ENCODE data around the gene DNAJC17. TPM values are rescaled to one million over a fixed set of nuclear protein-coding genes. Genes with fewer than 3 reads are reported as not detected.
A peak's percentile ranks its signal among the peaks of the same experiment; 100 is the strongest.

DNAJC17 gene
- total and polyA plus RNA-seq, 8 donors = 12.2 to 57.6 (median 15.8) TPM

DNA sequence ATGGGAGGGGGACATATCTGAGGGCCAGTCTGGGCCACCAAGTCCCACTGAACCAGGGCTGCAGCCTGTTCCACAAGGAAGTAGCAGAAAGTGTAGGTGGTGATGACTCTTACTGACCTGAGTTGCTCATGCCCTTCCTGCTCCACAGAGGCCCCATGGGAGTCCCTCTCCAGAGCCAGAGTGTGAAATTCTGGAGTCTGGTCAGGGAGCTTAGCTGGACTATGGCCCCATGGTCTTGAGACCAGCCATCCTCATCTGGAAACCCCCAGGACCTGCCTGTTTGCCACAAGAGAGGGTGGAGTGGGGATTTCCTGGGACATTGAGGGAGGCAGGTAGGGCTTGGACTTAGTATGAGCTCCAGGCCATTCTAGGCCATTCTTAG, 39.6 kb upstream of the DNAJC17 start:
- intact Hi-C loops (cut with DNase I) = no loop called here
- TF ChIP-seq, protein P1, sequence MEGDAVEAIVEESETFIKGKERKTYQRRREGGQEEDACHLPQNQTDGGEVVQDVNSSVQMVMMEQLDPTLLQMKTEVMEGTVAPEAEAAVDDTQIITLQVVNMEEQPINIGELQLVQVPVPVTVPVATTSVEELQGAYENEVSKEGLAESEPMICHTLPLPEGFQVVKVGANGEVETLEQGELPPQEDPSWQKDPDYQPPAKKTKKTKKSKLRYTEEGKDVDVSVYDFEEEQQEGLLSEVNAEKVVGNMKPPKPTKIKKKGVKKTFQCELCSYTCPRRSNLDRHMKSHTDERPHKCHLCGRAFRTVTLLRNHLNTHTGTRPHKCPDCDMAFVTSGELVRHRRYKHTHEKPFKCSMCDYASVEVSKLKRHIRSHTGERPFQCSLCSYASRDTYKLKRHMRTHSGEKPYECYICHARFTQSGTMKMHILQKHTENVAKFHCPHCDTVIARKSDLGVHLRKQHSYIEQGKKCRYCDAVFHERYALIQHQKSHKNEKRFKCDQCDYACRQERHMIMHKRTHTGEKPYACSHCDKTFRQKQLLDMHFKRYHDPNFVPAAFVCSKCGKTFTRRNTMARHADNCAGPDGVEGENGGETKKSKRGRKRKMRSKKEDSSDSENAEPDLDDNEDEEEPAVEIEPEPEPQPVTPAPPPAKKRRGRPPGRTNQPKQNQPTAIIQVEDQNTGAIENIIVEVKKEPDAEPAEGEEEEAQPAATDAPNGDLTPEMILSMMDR (IDR thresholded peaks at IDR 0.05) = no peak
- ATAC-seq = peak in 2 of 4 donors; percentile 3 to 14
- DNase-seq = peak in 2 of 6 donors; percentile 32 to 46
- no peak for FAIRE-seq
- H3K36me3 ChIP-seq = peaks cover 0 to 6% (median 0%) of the 10 kb centered on the region in 3 donors
- no peaks in the 10 kb centered on the region for H3K27me3 ChIP-seq
- H3K9me3 ChIP-seq = no peaks in the 10 kb centered on the region
- H3K27ac ChIP-seq = peak overlapping the region; percentile 60 to 94 (median 83)
- peak overlapping the region in 2 of 4 donors; percentile 73 to 89 for H3K4me3 ChIP-seq
- peaks cover 0 to 25% (median 16%) of the 10 kb centered on the region in 3 donors for H3K4me1 ChIP-seq

DNA sequence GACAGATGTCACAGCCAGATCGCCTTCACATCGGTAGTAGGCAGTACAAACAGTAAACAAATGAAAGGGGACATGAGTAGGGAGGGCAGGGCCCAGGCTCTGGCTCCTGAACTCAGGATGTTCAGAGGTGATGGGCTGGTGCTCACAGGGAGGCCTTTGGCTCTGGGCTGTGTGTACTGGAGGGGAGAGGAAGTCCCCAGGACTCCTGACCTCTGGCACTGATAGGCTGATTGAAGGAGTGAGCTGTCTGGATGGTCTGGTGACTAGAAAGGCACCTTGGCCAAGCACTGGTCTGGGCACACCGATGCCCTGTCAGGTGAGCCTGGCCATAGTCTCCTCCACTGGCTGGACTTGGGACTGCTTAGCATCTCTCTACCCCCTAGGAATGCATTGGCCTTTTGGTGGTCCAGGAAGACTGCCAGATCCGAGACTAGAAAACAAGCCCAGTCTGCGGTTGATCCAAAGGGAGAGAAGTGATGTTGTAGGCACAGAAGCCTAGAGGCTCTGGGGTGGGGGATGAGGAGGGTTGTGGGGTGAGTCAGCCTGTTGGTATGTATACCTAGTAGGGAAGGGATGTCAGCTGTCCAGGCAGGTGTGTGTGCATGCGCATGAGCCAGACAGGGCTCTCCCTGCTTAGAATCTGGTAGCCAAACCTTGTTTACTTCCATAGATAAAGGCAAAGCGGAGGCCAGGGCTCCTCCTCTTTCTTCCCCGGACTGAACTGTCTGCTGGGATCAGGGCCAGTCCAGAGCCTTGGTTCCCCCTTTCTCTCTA, 38.4 kb upstream of the DNAJC17 start:
- Histone ChIP-seq H3K9me3 (no peaks in the 10 kb centered on the region), H3K4me3 (peak overlapping the region in 3 of 4 donors; percentile 73 to 89 (median 77)), H3K27me3 (no peaks in the 10 kb centered on the region), H3K27ac (peak overlapping the region; percentile 60 to 94 (median 83)), H3K36me3 (peaks cover 0 to 4% (median 0%) of the 10 kb centered on the region in 3 donors), H3K4me1 (peaks cover 0 to 25% (median 16%) of the 10 kb centered on the region in 3 donors)
- FAIRE-seq (no peak), DNase-seq (peak; percentile 66 to 88 (median 87)), ATAC-seq (peak; percentile 77 to 88 (median 82))
- 18 to 20% methylated on average over 8 of the region's 8 CpGs for WGBS, 2 donors
- TF ChIP-seq, protein P1 (IDR thresholded peaks at IDR 0.05) = no peak
- intact Hi-C loops (cut with DNase I) = no loop called here

DNA sequence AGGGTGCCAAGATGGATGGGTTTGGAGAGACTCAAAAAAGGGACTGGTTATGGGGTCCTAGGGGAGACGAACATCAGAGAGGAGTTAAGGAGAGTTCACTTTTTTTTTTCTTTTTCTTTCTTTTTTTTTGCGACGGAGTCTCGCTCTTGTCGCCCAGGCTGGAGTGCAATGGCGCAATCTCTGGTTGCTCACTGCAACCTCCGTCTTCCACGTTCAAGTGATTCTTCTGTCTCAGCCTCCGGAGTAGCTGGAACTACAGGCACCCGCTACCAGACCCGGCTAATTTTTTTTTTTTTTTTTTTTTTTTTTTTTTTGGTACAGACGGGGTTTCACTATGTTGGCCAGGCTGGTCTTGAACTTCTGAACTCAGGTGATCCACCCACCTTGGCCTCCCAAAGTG, 37.8 kb upstream of the DNAJC17 start:
- FAIRE-seq = no peak
- DNase-seq = no peak
- Histone ChIP-seq H3K36me3 (no peaks in the 10 kb centered on the region), H3K27me3 (no peaks in the 10 kb centered on the region), H3K4me1 (peaks cover 0 to 25% (median 16%) of the 10 kb centered on the region in 3 donors), H3K4me3 (peak overlapping the region; percentile 73 to 89 (median 77)), H3K9me3 (no peaks in the 10 kb centered on the region), H3K27ac (peak overlapping the region; percentile 77 to 94 (median 86))
- TF ChIP-seq, protein P1 (IDR thresholded peaks at IDR 0.05) = no peak
- intact Hi-C loops (cut with DNase I) = no loop called here
- ATAC-seq = no peak
- WGBS, 2 donors = 13% methylated on average over 12 of the region's 12 CpGs

DNA sequence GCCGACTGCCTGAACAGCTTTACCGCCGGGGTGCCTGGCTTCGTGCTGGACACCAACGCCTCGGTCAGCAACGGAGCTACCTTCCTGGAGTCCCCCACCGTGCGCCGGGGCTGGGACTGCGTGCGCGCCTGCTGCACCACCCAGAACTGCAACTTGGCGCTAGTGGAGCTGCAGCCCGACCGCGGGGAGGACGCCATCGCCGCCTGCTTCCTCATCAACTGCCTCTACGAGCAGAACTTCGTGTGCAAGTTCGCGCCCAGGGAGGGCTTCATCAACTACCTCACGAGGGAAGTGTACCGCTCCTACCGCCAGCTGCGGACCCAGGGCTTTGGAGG, 37.4 kb upstream of the DNAJC17 start:
- FAIRE-seq = no peak
- H3K27ac ChIP-seq = peak overlapping the region; percentile 77 to 94 (median 86)
- peaks cover 0 to 25% (median 16%) of the 10 kb centered on the region in 3 donors for H3K4me1 ChIP-seq
- no peaks in the 10 kb centered on the region for H3K9me3 ChIP-seq
- DNase-seq = peak in 5 of 6 donors; percentile 45 to 85 (median 50)
- intact Hi-C loops (cut with DNase I) = no loop called here
- no peaks in the 10 kb centered on the region for H3K27me3 ChIP-seq
- H3K36me3 ChIP-seq = no peaks in the 10 kb centered on the region
- WGBS, 2 donors = 0 to 1% methylated on average over 28 of the region's 28 CpGs
- TF ChIP-seq, protein P1 (IDR thresholded peaks at IDR 0.05) = no peak
- ATAC-seq = peak; percentile 12 to 41 (median 25)
- peak overlapping the region; percentile 73 to 89 (median 77) for H3K4me3 ChIP-seq

Data from pancreas (tissue), 10 donors.